DND-41 (cell line): Measurements from ENCODE around the gene CDS2.

Experiments used
- ATAC-seq: fragments of 200-7000 bp; cut with Tn5 transposase; 3 replicates; pipeline ENCODE4 v1.9.1; 2021; ENCODE audit warnings: low read depth; ENCODE audit not compliant: insufficient read depth
- DNase-seq: peaks from one replicate; pipeline ENCODE4 v3.0.0-alpha.2; 2020
- H2AFZ ChIP-seq: 2 replicates; pipeline ENCODE4 v1.6.0; 2012; ENCODE audit warnings: low read depth, low read length
- H3K27ac ChIP-seq: 2 replicates; pipeline ENCODE4 v1.5.1; 2012; ENCODE audit warnings: low read length, inconsistent platforms
- H3K27me3 ChIP-seq: fragments of 200-600 bp; sonication (generic); 2 replicates; pipeline ENCODE4 v1.6.0; 2012; ENCODE audit warnings: low read length, mild to moderate bottlenecking, inconsistent platforms; ENCODE audit not compliant: insufficient read depth, poor library complexity
- H3K36me3 ChIP-seq: 2 replicates; pipeline ENCODE4 v1.5.1; 2012; ENCODE audit warnings: low read length, inconsistent platforms; ENCODE audit not compliant: insufficient read depth
- H3K4me1 ChIP-seq: 2 replicates; pipeline ENCODE4 v1.5.1; 2012; ENCODE audit warnings: mild to moderate bottlenecking, low read length; ENCODE audit not compliant: insufficient read depth
- H3K4me2 ChIP-seq: 2 replicates; pipeline ENCODE4 v1.6.0; 2012; ENCODE audit warnings: mild to moderate bottlenecking, moderate library complexity, low read length, inconsistent platforms; ENCODE audit not compliant: insufficient read depth
- H3K4me3 ChIP-seq, 2 experiments: fragments of 200-600 bp in 1 of 2; shearing (Covaris generic) in 1 of 2; 2 replicates each; pipeline ENCODE4 v1.5.1; 2012 to 2016; ENCODE audit warnings: inconsistent platforms in 2 of 2, low read length in 2 of 2, mild to moderate bottlenecking in 2 of 2, low read depth in 1 of 2, moderate library complexity in 1 of 2
- H3K79me2 ChIP-seq: 2 replicates; pipeline ENCODE4 v1.6.0; 2012; ENCODE audit warnings: low read length, inconsistent platforms; ENCODE audit not compliant: insufficient read depth
- H3K9ac ChIP-seq: 2 replicates; pipeline ENCODE4 v1.6.0; 2012; ENCODE audit warnings: low read depth, mild to moderate bottlenecking, inconsistent platforms, low read length, moderate library complexity
- H3K9me3 ChIP-seq: 2 replicates; pipeline ENCODE4 v1.5.1; 2012; ENCODE audit warnings: low read length, moderate library complexity, mild to moderate bottlenecking, inconsistent platforms; ENCODE audit not compliant: insufficient read depth, severe bottlenecking
- H4K20me1 ChIP-seq: 2 replicates; pipeline ENCODE4 v1.6.0; 2012; ENCODE audit warnings: low read length; ENCODE audit not compliant: insufficient read depth
- CTCF ChIP-seq: IDR thresholded peaks from 2 replicates; pipeline ENCODE4 v1.5.1; 2012; ENCODE audit warnings: borderline replicate concordance, low read length, moderate library complexity, mild to moderate bottlenecking; ENCODE audit not compliant: poor library complexity, severe bottlenecking; ENCODE audit errors: extremely low read depth
- EZH2 ChIP-seq: IDR thresholded peaks from 3 replicates; pipeline ENCODE4 v1.6.1; 2012; ENCODE audit warnings: borderline replicate concordance, low read depth, mild to moderate bottlenecking, moderate library complexity, low read length, inconsistent platforms; ENCODE audit not compliant: severe bottlenecking

CDS2 gene

GRCh38 chr20:5149892-5150225, 23.1 kb downstream of the CDS2 start:
- Histone ChIP-seq H3K27me3 (no peaks in the 10 kb centered on the region), H3K9me3 (no peaks in the 10 kb centered on the region), H3K9ac (no peak overlapping the region), H3K4me1 (peaks cover 7% of the 10 kb centered on the region), H3K36me3 (peaks cover 16% of the 10 kb centered on the region; the same call in 1 of the 2 replicates), H3K27ac (no peak overlapping the region), H3K4me3 (no peak overlapping the region), H2AFZ (no peak overlapping the region), H3K79me2 (peaks cover 98% of the 10 kb centered on the region), H4K20me1 (peaks cover 63% of the 10 kb centered on the region), H3K4me2 (no peak overlapping the region)
- TF ChIP-seq CTCF (no peak), EZH2 (no peak)
- ATAC-seq (no peak), DNase-seq (no peak)

GRCh38 chr20:5150226-5151076, 23.6 kb downstream of the CDS2 start:
- TF ChIP-seq EZH2 (no peak), CTCF (no peak)
- Histone ChIP-seq H3K36me3 (peaks cover 15% of the 10 kb centered on the region; the same call in 1 of the 2 replicates), H3K4me2 (no peak overlapping the region), H3K27ac (no peak overlapping the region), H3K27me3 (no peaks in the 10 kb centered on the region), H3K9ac (no peak overlapping the region), H3K4me3 (no peak overlapping the region), H2AFZ (no peak overlapping the region), H3K9me3 (no peaks in the 10 kb centered on the region), H4K20me1 (peaks cover 65% of the 10 kb centered on the region), H3K79me2 (peaks cover 99% of the 10 kb centered on the region), H3K4me1 (peaks cover 4% of the 10 kb centered on the region)
- no peak for DNase-seq
- no peak for ATAC-seq

GRCh38 chr20:5153152-5153467, 26.3 kb downstream of the CDS2 start:
- TF ChIP-seq EZH2 (no peak), CTCF (no peak)
- Histone ChIP-seq H3K4me2 (no peak overlapping the region), H3K4me1 (no peaks in the 10 kb centered on the region), H3K79me2 (peaks cover 99% of the 10 kb centered on the region), H3K9ac (no peak overlapping the region), H3K27me3 (no peaks in the 10 kb centered on the region), H3K27ac (no peak overlapping the region), H3K4me3 (no peak overlapping the region), H3K9me3 (no peaks in the 10 kb centered on the region), H4K20me1 (peaks cover 69% of the 10 kb centered on the region), H2AFZ (no peak overlapping the region), H3K36me3 (peaks cover 15% of the 10 kb centered on the region; the same call in 1 of the 2 replicates)
- no peak for ATAC-seq
- DNase-seq: no peak
